LNCaP clone FGC (cell line): ENCODE data around the gene WDR7.

Experiments
- DNase-seq: peaks from one replicate; pipeline ENCODE4 v3.0.0-alpha.2; 2011; ENCODE audit warnings: low read depth
- H3K4me3 ChIP-seq: 2 replicates; pipeline ENCODE4 v1.5.1; 2011; ENCODE audit warnings: mild to moderate bottlenecking, low read depth, low read length, control low read depth
- TF ChIP-seq, protein P1 (sequence below): IDR thresholded peaks from 2 replicates; pipeline ENCODE4 v1.5.1; 2012; ENCODE audit warnings: mild to moderate bottlenecking; ENCODE audit not compliant: control insufficient read depth, insufficient read depth; ENCODE audit errors: extremely low read depth

Gene WDR7

DNA sequence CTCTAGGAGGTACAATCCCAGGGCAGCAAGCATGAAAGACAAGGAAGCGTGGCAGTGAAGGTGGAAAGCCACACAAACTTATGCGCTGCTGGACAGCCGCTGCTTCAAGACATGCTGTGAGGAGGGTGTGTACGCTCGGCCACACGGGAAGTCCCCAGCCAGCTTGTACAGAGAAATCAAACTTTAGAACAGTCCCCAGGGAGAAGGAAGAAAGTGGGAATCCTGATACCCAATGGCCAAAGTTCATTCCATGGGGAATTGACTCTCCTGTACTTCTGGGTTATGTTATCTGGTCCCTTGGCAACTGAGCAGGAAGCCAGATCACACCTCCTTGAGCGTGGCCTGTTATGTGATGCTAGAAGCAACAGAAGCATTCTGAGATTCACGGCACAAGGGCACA lies 409.7 kb downstream of the WDR7 start:
- TF ChIP-seq, protein P1, sequence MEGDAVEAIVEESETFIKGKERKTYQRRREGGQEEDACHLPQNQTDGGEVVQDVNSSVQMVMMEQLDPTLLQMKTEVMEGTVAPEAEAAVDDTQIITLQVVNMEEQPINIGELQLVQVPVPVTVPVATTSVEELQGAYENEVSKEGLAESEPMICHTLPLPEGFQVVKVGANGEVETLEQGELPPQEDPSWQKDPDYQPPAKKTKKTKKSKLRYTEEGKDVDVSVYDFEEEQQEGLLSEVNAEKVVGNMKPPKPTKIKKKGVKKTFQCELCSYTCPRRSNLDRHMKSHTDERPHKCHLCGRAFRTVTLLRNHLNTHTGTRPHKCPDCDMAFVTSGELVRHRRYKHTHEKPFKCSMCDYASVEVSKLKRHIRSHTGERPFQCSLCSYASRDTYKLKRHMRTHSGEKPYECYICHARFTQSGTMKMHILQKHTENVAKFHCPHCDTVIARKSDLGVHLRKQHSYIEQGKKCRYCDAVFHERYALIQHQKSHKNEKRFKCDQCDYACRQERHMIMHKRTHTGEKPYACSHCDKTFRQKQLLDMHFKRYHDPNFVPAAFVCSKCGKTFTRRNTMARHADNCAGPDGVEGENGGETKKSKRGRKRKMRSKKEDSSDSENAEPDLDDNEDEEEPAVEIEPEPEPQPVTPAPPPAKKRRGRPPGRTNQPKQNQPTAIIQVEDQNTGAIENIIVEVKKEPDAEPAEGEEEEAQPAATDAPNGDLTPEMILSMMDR, result no peak
- H3K4me3 ChIP-seq, result no peak overlapping the region
- no peak for DNase-seq

DNA sequence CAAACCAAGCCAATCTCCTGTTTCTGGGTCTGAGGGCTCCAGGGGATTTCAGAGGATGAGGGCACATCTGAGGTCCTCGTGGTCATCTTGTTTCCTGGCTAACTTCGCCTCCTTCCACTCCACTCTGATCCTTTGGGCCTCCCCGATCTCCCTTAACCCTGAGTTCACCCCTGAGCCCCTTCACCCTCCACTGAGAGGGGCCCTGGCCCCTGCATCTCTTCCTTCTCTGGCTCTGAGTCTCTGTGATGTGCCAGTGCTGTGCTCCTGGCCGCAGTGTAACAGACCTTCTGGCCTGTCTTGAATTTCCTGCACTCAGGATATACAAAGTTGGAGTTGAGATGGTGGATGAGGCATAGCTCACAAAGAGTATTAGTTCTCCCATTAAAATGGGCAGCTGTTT lies 411.0 kb downstream of the WDR7 start:
- H3K4me3 ChIP-seq, result no peak overlapping the region
- TF ChIP-seq, protein P1, result no peak
- no peak for DNase-seq

DNA sequence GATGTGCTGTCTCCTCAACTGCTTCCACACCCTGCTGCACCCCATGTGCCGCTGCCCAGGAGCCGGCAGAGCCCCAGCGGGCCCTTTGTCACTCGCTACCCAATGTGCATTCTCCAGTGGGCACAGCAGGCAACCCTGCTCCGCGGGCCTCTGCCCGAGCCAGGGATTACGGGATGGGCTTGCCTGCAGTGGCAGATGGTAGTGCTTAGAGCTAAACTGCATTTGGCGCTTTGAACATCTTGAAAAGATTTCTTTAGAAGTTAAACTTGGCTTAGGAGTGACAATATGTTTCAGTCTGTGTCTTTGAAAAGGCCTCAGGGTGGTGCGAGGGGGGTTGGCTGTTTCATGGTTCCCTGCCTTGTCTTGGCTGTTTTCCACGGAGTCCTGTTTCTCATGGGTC lies 411.7 kb downstream of the WDR7 start:
- H3K4me3 ChIP-seq, result no peak overlapping the region
- TF ChIP-seq, protein P1, result no peak
- DNase-seq, result no peak

DNA sequence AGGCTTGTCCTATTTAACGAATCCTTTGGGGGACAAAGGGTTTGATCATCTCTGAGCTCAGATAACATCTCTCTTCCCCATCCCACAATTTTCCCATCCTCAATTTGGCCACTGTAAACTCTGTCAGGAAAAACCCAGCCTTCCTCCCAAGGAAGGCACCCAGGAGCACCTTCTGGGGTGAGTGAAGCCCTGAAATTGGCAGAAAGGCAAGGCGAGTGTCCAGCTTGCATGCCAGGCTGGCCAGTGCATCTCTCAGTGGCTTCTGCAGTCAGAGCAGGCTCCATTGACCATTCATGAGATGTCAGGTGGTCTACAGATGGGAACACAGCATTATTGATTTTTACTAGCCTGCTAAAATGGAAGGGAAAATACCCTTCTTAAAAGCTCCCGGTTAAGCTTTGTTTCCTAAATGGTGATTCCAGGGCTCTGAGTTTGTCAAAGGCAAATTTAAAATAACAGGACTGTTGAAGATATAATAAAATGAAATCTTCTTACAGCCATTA lies 412.5 kb downstream of the WDR7 start:
- DNase-seq, result no peak
- TF ChIP-seq, protein P1, result no peak
- H3K4me3 ChIP-seq, result no peak overlapping the region

DNA sequence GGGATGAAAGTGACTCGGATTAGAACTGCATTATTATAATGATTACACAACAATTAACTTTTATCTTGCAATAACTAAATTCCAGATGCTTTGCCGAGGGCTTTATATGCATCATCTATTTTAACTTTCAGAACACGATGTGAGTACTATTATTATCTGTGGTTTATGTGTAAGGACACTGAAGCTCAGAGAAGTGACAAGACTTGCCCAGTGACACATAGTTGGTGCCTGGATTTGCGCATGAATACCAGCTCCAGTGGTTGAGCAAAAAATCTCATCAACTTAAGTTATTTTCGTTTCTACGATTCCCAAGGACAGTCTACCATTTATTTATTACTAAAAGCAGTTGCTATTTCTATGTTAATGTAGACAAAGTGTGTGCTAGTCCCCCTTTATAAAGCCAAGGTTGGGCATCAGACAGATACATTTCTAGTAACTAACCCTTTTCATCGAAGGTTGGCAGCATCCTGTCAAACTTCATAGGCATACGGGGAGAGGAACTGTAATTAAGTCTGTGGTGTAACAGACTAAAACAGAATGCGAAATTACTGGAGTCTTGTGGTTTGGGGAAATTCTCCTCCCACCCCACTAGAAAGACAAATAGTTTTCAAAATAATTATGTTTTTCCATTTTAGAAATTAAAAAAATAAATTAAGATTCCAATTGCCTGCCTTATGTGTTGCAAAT lies 422.5 kb downstream of the WDR7 start:
- TF ChIP-seq, protein P1, result no peak
- no peak for DNase-seq
- no peak overlapping the region for H3K4me3 ChIP-seq

DNA sequence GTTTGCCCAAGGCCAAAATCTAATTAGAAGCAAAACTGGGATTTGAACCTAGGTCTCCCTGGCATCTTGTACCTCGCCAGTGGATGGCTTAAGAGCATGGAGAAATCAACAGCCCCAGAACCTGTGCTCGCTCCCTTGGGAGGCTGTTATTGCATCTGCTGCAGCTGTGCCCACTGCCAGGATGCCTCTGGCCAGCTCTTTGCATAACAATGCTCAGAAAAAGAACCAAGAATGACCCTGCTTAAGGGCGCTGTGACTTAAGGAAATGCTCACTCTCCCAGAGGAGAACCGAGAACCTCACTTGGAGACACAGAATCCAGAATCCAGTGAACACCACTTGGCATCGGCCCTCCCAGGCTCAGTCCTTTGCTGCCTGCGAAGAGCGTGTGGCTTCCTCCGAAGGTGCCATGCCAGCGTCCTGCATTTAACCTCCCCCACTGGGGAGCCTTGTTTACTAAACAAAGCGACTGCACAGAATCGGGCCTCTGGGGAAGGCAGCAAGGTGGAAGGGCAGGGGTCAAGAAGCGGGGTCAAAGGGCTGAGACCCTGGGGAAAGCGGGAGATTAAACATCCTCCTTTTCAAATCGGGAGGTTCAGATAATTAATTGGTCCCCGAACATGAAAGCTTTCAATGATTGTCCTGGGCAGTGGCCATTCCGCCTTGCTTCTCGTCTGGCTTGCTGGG lies 424.7 kb downstream of the WDR7 start:
- TF ChIP-seq, protein P1, result no peak
- no peak overlapping the region for H3K4me3 ChIP-seq
- no peak for DNase-seq
